ENCODE results near the gene RDH13.

The RDH13 gene

GRCh38 chr19:55099557-55100506, 36.9 kb upstream of the RDH13 start:
- H2AFZ ChIP-seq (ENCODE audit: low read length, unreplicated experiment): no peak overlapping the region
- no peaks in the 10 kb centered on the region for H3K79me2 ChIP-seq (ENCODE audit: control insufficient read depth, insufficient read depth, low read length, unreplicated experiment)
- H3K4me3 ChIP-seq (ENCODE audit: low read depth, low read length): no peak overlapping the region
- H3K36me3 ChIP-seq (ENCODE audit: insufficient read depth, low read length): peaks cover 8% of the 10 kb centered on the region; the same call in 1 of the 2 replicates
- no peak overlapping the region for H3K27ac ChIP-seq (ENCODE audit: low read depth, low read length)
- no peaks in the 10 kb centered on the region for H3K27me3 ChIP-seq (ENCODE audit: insufficient read depth, low read length)
- no peaks in the 10 kb centered on the region for H3K4me1 ChIP-seq (ENCODE audit: control insufficient read depth, insufficient read depth, low read length, unreplicated experiment)

GRCh38 chr19:55098716-55099556, 36.0 kb upstream of the RDH13 start:
- Histone ChIP-seq H3K36me3 (ENCODE audit: insufficient read depth, low read length) (peaks cover 8% of the 10 kb centered on the region; the same call in 1 of the 2 replicates), H3K27me3 (ENCODE audit: insufficient read depth, low read length) (no peaks in the 10 kb centered on the region), H3K79me2 (ENCODE audit: control insufficient read depth, insufficient read depth, low read length, unreplicated experiment) (no peaks in the 10 kb centered on the region), H2AFZ (ENCODE audit: low read length, unreplicated experiment) (no peak overlapping the region), H3K27ac (ENCODE audit: low read depth, low read length) (no peak overlapping the region), H3K4me1 (ENCODE audit: control insufficient read depth, insufficient read depth, low read length, unreplicated experiment) (no peaks in the 10 kb centered on the region), H3K4me3 (ENCODE audit: low read depth, low read length) (no peak overlapping the region)

GRCh38 chr19:55097864-55098715, 35.1 kb upstream of the RDH13 start:
- Histone ChIP-seq H3K36me3 (ENCODE audit: insufficient read depth, low read length) (0 out of 2 replicates have a peak, but pooled peaks cover 3% of the 10 kb centered on the region), H3K27me3 (ENCODE audit: insufficient read depth, low read length) (no peaks in the 10 kb centered on the region), H2AFZ (ENCODE audit: low read length, unreplicated experiment) (no peak overlapping the region), H3K27ac (ENCODE audit: low read depth, low read length) (no peak overlapping the region), H3K4me3 (ENCODE audit: low read depth, low read length) (no peak overlapping the region), H3K79me2 (ENCODE audit: control insufficient read depth, insufficient read depth, low read length, unreplicated experiment) (no peaks in the 10 kb centered on the region), H3K4me1 (ENCODE audit: control insufficient read depth, insufficient read depth, low read length, unreplicated experiment) (no peaks in the 10 kb centered on the region)

GRCh38 chr19:55096061-55096701, 33.2 kb upstream of the RDH13 start:
- Histone ChIP-seq H3K27ac (ENCODE audit: low read depth, low read length) (no peak overlapping the region), H2AFZ (ENCODE audit: low read length, unreplicated experiment) (no peak overlapping the region), H3K36me3 (ENCODE audit: insufficient read depth, low read length) (no peaks in the 10 kb centered on the region), H3K4me3 (ENCODE audit: low read depth, low read length) (no peak overlapping the region), H3K79me2 (ENCODE audit: control insufficient read depth, insufficient read depth, low read length, unreplicated experiment) (no peaks in the 10 kb centered on the region), H3K4me1 (ENCODE audit: control insufficient read depth, insufficient read depth, low read length, unreplicated experiment) (no peaks in the 10 kb centered on the region), H3K27me3 (ENCODE audit: insufficient read depth, low read length) (no peaks in the 10 kb centered on the region)

- no peaks in the 10 kb centered on the region for H3K79me2 ChIP-seq (ENCODE audit: control insufficient read depth, insufficient read depth, low read length, unreplicated experiment)
- no peaks in the 10 kb centered on the region for H3K4me1 ChIP-seq (ENCODE audit: control insufficient read depth, insufficient read depth, low read length, unreplicated experiment)
- no peak overlapping the region for H3K27ac ChIP-seq (ENCODE audit: low read depth, low read length)
- no peak overlapping the region for H2AFZ ChIP-seq (ENCODE audit: low read length, unreplicated experiment)
- H3K36me3 ChIP-seq (ENCODE audit: insufficient read depth, low read length): no peaks in the 10 kb centered on the region
- no peak overlapping the region for H3K4me3 ChIP-seq (ENCODE audit: low read depth, low read length)
- H3K27me3 ChIP-seq (ENCODE audit: insufficient read depth, low read length): no peaks in the 10 kb centered on the region
Observed at GRCh38 chr19:55095260-55096060, 32.5 kb upstream of the RDH13 start.

- Histone ChIP-seq H2AFZ (ENCODE audit: low read length, unreplicated experiment) (no peak overlapping the region), H3K4me1 (ENCODE audit: control insufficient read depth, insufficient read depth, low read length, unreplicated experiment) (no peaks in the 10 kb centered on the region), H3K27me3 (ENCODE audit: insufficient read depth, low read length) (no peaks in the 10 kb centered on the region), H3K27ac (ENCODE audit: low read depth, low read length) (no peak overlapping the region), H3K4me3 (ENCODE audit: low read depth, low read length) (no peak overlapping the region), H3K36me3 (ENCODE audit: insufficient read depth, low read length) (no peaks in the 10 kb centered on the region), H3K79me2 (ENCODE audit: control insufficient read depth, insufficient read depth, low read length, unreplicated experiment) (no peaks in the 10 kb centered on the region)
Observed at GRCh38 chr19:55094456-55095259, 31.7 kb upstream of the RDH13 start.

- peaks cover 2% of the 10 kb centered on the region for H3K4me1 ChIP-seq (ENCODE audit: control insufficient read depth, insufficient read depth, low read length, unreplicated experiment)
- no peaks in the 10 kb centered on the region for H3K79me2 ChIP-seq (ENCODE audit: control insufficient read depth, insufficient read depth, low read length, unreplicated experiment)
- H3K27me3 ChIP-seq (ENCODE audit: insufficient read depth, low read length): no peaks in the 10 kb centered on the region
- H3K4me3 ChIP-seq (ENCODE audit: low read depth, low read length): no peak overlapping the region
- H3K27ac ChIP-seq (ENCODE audit: low read depth, low read length): no peak overlapping the region
- H3K36me3 ChIP-seq (ENCODE audit: insufficient read depth, low read length): no peaks in the 10 kb centered on the region
- H2AFZ ChIP-seq (ENCODE audit: low read length, unreplicated experiment): no peak overlapping the region
Observed at GRCh38 chr19:55092423-55093318, 29.7 kb upstream of the RDH13 start.

GRCh38 chr19:55091955-55092354, 29.0 kb upstream of the RDH13 start:
- Histone ChIP-seq H2AFZ (ENCODE audit: low read length, unreplicated experiment) (no peak overlapping the region), H3K36me3 (ENCODE audit: insufficient read depth, low read length) (no peaks in the 10 kb centered on the region), H3K27ac (ENCODE audit: low read depth, low read length) (no peak overlapping the region), H3K79me2 (ENCODE audit: control insufficient read depth, insufficient read depth, low read length, unreplicated experiment) (no peaks in the 10 kb centered on the region), H3K4me1 (ENCODE audit: control insufficient read depth, insufficient read depth, low read length, unreplicated experiment) (peaks cover 4% of the 10 kb centered on the region), H3K27me3 (ENCODE audit: insufficient read depth, low read length) (no peaks in the 10 kb centered on the region), H3K4me3 (ENCODE audit: low read depth, low read length) (no peak overlapping the region)
